GM19025 (cell line): ENCODE results near the gene PRC1.
"Not testable (repeated sequence)": the region's sequence is repeated elsewhere in the genome, so short reads cannot be mapped to it uniquely, and the experiment has no call there.

Experiments used
- ATAC-seq: cut with Tn5 transposase; IDR thresholded peaks from one replicate; pipeline ENCODE4 v1.9.1; 2021; ENCODE audit warnings: mild to moderate bottlenecking, low read depth, moderate library complexity; ENCODE audit not compliant: unreplicated experiment

PRC1 gene

GRCh38 chr15:90994417-90995311 is at the start of gene PRC1:
TSS of gene PRC1 (minus strand) at chr15:90994535. CDS start at chr15:90994417, 118 bp downstream.
- ATAC-seq, result peak; percentile 94

GRCh38 chr15:91043202-91043874 is 49.0 kb upstream of the PRC1 start:
- no peak for ATAC-seq

GRCh38 chr15:91040856-91041255 is 46.5 kb upstream of the PRC1 start:
- no peak for ATAC-seq

- ATAC-seq, result no peak
These were observed 45.7 kb upstream of the PRC1 start for GRCh38 chr15:91039996-91040395.

- no peak for ATAC-seq
These were observed 38.8 kb upstream of the PRC1 start for GRCh38 chr15:91032919-91033803.

GRCh38 chr15:91031796-91032195 is 37.5 kb upstream of the PRC1 start:
- no peak for ATAC-seq

GRCh38 chr15:91027677-91028076 is 33.3 kb upstream of the PRC1 start:
- ATAC-seq, result no peak

- no peak for ATAC-seq
These were observed 29.4 kb upstream of the PRC1 start for GRCh38 chr15:91023720-91024119.

- ATAC-seq, result no peak
These were observed 28.4 kb upstream of the PRC1 start for GRCh38 chr15:91022832-91023129.

- no peak for ATAC-seq
These were observed 27.9 kb upstream of the PRC1 start, which contains the start of gene VPS33B for GRCh38 chr15:91022075-91022831. TSS of gene VPS33B (minus strand) at chr15:91022594. CDS start at chr15:91022249, 345 bp downstream.

GRCh38 chr15:91021516-91022074 is 27.3 kb upstream of the PRC1 start:
- no peak for ATAC-seq

- ATAC-seq, result no peak
These were observed 23.8 kb upstream of the PRC1 start for GRCh38 chr15:91018158-91018557.

- no peak for ATAC-seq
These were observed 23.4 kb upstream of the PRC1 start for GRCh38 chr15:91017716-91018115.

GRCh38 chr15:91013701-91014100 is 19.4 kb upstream of the PRC1 start:
- ATAC-seq, result not testable (repeated sequence)

- no peak for ATAC-seq
These were observed 12.9 kb upstream of the PRC1 start for GRCh38 chr15:91007266-91007665.

GRCh38 chr15:91001209-91001608 is 6.9 kb upstream of the PRC1 start:
- ATAC-seq, result no peak

- no peak for ATAC-seq
These were observed 4.4 kb upstream of the PRC1 start for GRCh38 chr15:90998737-90999136.

GRCh38 chr15:90994059-90994416 is 297 bp downstream of the PRC1 start:
- peak; percentile 7 for ATAC-seq

GRCh38 chr15:90991587-90992285 is 2.6 kb downstream of the PRC1 start:
- no peak for ATAC-seq
